ENCODE measurements around the gene SLC2A4.
A peak's percentile ranks its signal among the peaks of the same experiment; 100 is the strongest.

SLC2A4 gene

GRCh38 chr17:7234083-7234951, 47.2 kb upstream of the SLC2A4 start, which contains the start of gene DVL2:
Gene DVL2 (minus strand): TSS chr17:7234517. CDS start chr17:7234262, 255 bp downstream.
- Histone ChIP-seq H3K9me3 (replicated peaks; ENCODE audit: insufficient read depth, low read length) (no peaks in the 10 kb centered on the region), H3K4me3 (ENCODE audit: low read length) (peak within 1 kb of the TSS; percentile 99), H3K36me3 (replicated peaks; ENCODE audit: insufficient read depth, low read length) (no peaks in the 10 kb centered on the region; the same call in 1 of the 2 replicates), H4K20me1 (ENCODE audit: insufficient read depth, low read length) (no peaks in the 10 kb centered on the region), H3K4me2 (ENCODE audit: low read depth, low read length) (peak within 1 kb of the TSS; percentile 97), H3K27ac (ENCODE audit: low read length) (peak within 1 kb of the TSS; percentile 46; the same call in 1 of the 2 replicates), H3K9me2 (replicated peaks; ENCODE audit: insufficient read depth, low read length) (no peaks in the 10 kb centered on the region), H2AFZ (ENCODE audit: low read length) (peak within 1 kb of the TSS; percentile 86), H3K79me2 (ENCODE audit: low read length) (peaks cover 86% of the 10 kb centered on the region), H3K27me3 (replicated peaks; ENCODE audit: insufficient read depth, low read length) (no peaks in the 10 kb centered on the region), H3K4me1 (ENCODE audit: low read length) (peaks cover 19% of the 10 kb centered on the region), H3F3A (ENCODE audit: insufficient read depth, low read length) (peaks cover 25% of the 10 kb centered on the region), H3K9ac (ENCODE audit: low read length) (peak within 1 kb of the TSS; percentile 79)
- TF ChIP-seq EZH2phosphoT487 (IDR thresholded peaks at IDR 0.05; ENCODE audit: low read length) (no peak), CTCF (IDR thresholded peaks at IDR 0.05; ENCODE audit: low read length) (no peak), EZH2 (optimal IDR thresholded peaks at IDR 0.05; ENCODE audit: low read depth, low read length) (no peak)
- DNase-seq = peak; percentile 95

- Histone ChIP-seq H3K4me1 (ENCODE audit: low read length) (peaks cover 31% of the 10 kb centered on the region), H3K9me2 (replicated peaks; ENCODE audit: insufficient read depth, low read length) (no peaks in the 10 kb centered on the region), H3K9me3 (replicated peaks; ENCODE audit: insufficient read depth, low read length) (no peaks in the 10 kb centered on the region), H3K9ac (ENCODE audit: low read length) (no peak overlapping the region), H4K20me1 (ENCODE audit: insufficient read depth, low read length) (no peaks in the 10 kb centered on the region), H3K27ac (ENCODE audit: low read length) (no peak overlapping the region), H3K79me2 (ENCODE audit: low read length) (peaks cover 84% of the 10 kb centered on the region), H3K27me3 (replicated peaks; ENCODE audit: insufficient read depth, low read length) (no peaks in the 10 kb centered on the region), H3K36me3 (replicated peaks; ENCODE audit: insufficient read depth, low read length) (no peaks in the 10 kb centered on the region; the same call in 1 of the 2 replicates), H3K4me3 (ENCODE audit: low read length) (no peak overlapping the region), H2AFZ (ENCODE audit: low read length) (no peak overlapping the region), H3F3A (ENCODE audit: insufficient read depth, low read length) (peaks cover 36% of the 10 kb centered on the region), H3K4me2 (ENCODE audit: low read depth, low read length) (peak overlapping the region; percentile 97)
- TF ChIP-seq EZH2phosphoT487 (IDR thresholded peaks at IDR 0.05; ENCODE audit: low read length) = no peak
- no peak for TF ChIP-seq CTCF (IDR thresholded peaks at IDR 0.05; ENCODE audit: low read length)
- no peak for DNase-seq
These were observed 45.5 kb upstream of the SLC2A4 start for GRCh38 chr17:7235693-7236665.

- no peaks in the 10 kb centered on the region for H3K9me3 ChIP-seq (replicated peaks; ENCODE audit: insufficient read depth, low read length)
- no peak overlapping the region for H3K27ac ChIP-seq (ENCODE audit: low read length)
- H3F3A ChIP-seq (ENCODE audit: insufficient read depth, low read length) = peaks cover 45% of the 10 kb centered on the region
- H3K79me2 ChIP-seq (ENCODE audit: low read length) = peaks cover 86% of the 10 kb centered on the region
- TF ChIP-seq EZH2phosphoT487 (IDR thresholded peaks at IDR 0.05; ENCODE audit: low read length) = no peak
- H3K36me3 ChIP-seq (replicated peaks; ENCODE audit: insufficient read depth, low read length) = no peaks in the 10 kb centered on the region; the same call in 1 of the 2 replicates
- no peaks in the 10 kb centered on the region for H3K9me2 ChIP-seq (replicated peaks; ENCODE audit: insufficient read depth, low read length)
- no peaks in the 10 kb centered on the region for H4K20me1 ChIP-seq (ENCODE audit: insufficient read depth, low read length)
- no peak overlapping the region for H3K4me3 ChIP-seq (ENCODE audit: low read length)
- DNase-seq = no peak
- no peak overlapping the region for H3K4me2 ChIP-seq (ENCODE audit: low read depth, low read length)
- no peak overlapping the region for H3K9ac ChIP-seq (ENCODE audit: low read length)
- peaks cover 34% of the 10 kb centered on the region for H3K4me1 ChIP-seq (ENCODE audit: low read length)
- no peak overlapping the region for H2AFZ ChIP-seq (ENCODE audit: low read length)
- H3K27me3 ChIP-seq (replicated peaks; ENCODE audit: insufficient read depth, low read length) = no peaks in the 10 kb centered on the region
These were observed 44.7 kb upstream of the SLC2A4 start for GRCh38 chr17:7236808-7237207.
